ENCODE results near the gene GCDH. TPM values are rescaled to one million over a fixed set of nuclear protein-coding genes. Genes with fewer than 3 reads are reported as not detected.
A peak's percentile ranks its signal among the peaks of the same experiment; 100 is the strongest.

GCDH gene
- total and polyA plus RNA-seq, 2 of the 8 experiments (the other 6 are each of a cell fraction or from before 2014, with no cell fraction given) = 67.3 to 89.4 TPM

- peaks cover 9% of the 10 kb centered on the region for H3K79me1 ChIP-seq (ENCODE audit: low read depth, low read length)
- FAIRE-seq (no peak), DNase-seq (ENCODE audit: low read depth in 1 of 2, low spot score in 2 of 2) (peak in 1 of 2 experiments; percentile 77)
- no peak overlapping the region for H2AK5ac ChIP-seq (ENCODE audit: low read depth, low read length)
- H3K36me3 ChIP-seq (ENCODE audit: control insufficient read depth in 2 of 4, insufficient read depth in 4 of 4, low read length in 3 of 4) = peaks cover 12 to 32% (median 24%) of the 10 kb centered on the region in 4 experiments
- ChIA-PET POLR2A (ENCODE audit: partially characterized antibody) (interaction anchor here (0.7 to 3.3 kb wide), 28 partner anchors 9 to 256 kb away, joined by 3 to 71 read pairs (median 5); partner anchors contain the start of genes DHPS, DNASE2, GADD45GIP1 and GCDH), CTCF (ENCODE audit: partially characterized antibody) (interaction anchor here (0.6 to 2.1 kb wide), 5 partner anchors 25 to 1424 kb away, joined by 3 to 9 read pairs (median 3); no protein-coding TSS in a partner anchor)
- H3K4ac ChIP-seq (replicated peaks; ENCODE audit: insufficient read length, low read depth, low read length) = peak overlapping the region; percentile 88
- H2BK15ac ChIP-seq (ENCODE audit: low read length) = peak overlapping the region; percentile 95; the same call in 1 of the 2 replicates
- H3K27me3 ChIP-seq (replicated peaks in 1 of 4; ENCODE audit: control insufficient read depth in 3 of 4, extremely low read depth in 1 of 4, insufficient read depth in 3 of 4, low read length in 3 of 4) = no peaks in the 10 kb centered on the region
- peak overlapping the region; percentile 86 for H4K91ac ChIP-seq (replicated peaks; ENCODE audit: insufficient read length, low read length)
- H2BK20ac ChIP-seq (ENCODE audit: low read length) = 0 out of 2 replicates have a peak overlapping the region, but pooled peaks have one; percentile 61
- H4K20me1 ChIP-seq (replicated peaks in 1 of 2; ENCODE audit: control insufficient read depth in 1 of 2, insufficient read depth in 2 of 2, low read length in 2 of 2) = peaks cover 9 to 20% of the 10 kb centered on the region in 2 experiments
- H4K8ac ChIP-seq (ENCODE audit: extremely low read depth, insufficient read depth, low read length) = peak overlapping the region; percentile 92; the same call in 1 of the 2 replicates
- H3K4me3 ChIP-seq (ENCODE audit: extremely low read depth in 1 of 4, insufficient read depth in 2 of 4, low read depth in 3 of 4, low read length in 4 of 4) = peak overlapping the region; percentile 68 to 97 (median 93); a peak in 7 of 8 replicates
- H2AFZ ChIP-seq (ENCODE audit: low read length) = no peak overlapping the region
- H3K4me1 ChIP-seq (replicated peaks in 1 of 4; ENCODE audit: control insufficient read depth in 3 of 4, insufficient read depth in 4 of 4, low read length in 3 of 4) = peaks cover 0 to 25% (median 14%) of the 10 kb centered on the region in 4 experiments; a peak in 6 of 7 replicates
- peaks cover 23 to 38% of the 10 kb centered on the region in 2 experiments for H3K79me2 ChIP-seq (ENCODE audit: control insufficient read depth in 1 of 2, insufficient read depth in 2 of 2, low read length in 2 of 2)
- H3K18ac ChIP-seq (ENCODE audit: extremely low read depth, low read length) = peak overlapping the region; percentile 90
- H3K56ac ChIP-seq (replicated peaks; ENCODE audit: insufficient read length, low read depth, low read length) = peak overlapping the region; percentile 63
- peak overlapping the region; percentile 29; the same call in 1 of the 2 replicates for H3K27ac ChIP-seq (ENCODE audit: low read depth, low read length)
- H4K5ac ChIP-seq (ENCODE audit: insufficient read length, low read depth, low read length) = peak overlapping the region; percentile 63
- H3K4me2 ChIP-seq (ENCODE audit: insufficient read depth in 1 of 2, low read depth in 2 of 2, low read length in 2 of 2) = peak overlapping the region; percentile 87 to 90
- peak overlapping the region; percentile 9 for H2BK120ac ChIP-seq (replicated peaks; ENCODE audit: low read depth, low read length)
- peak overlapping the region; percentile 78 for H2BK5ac ChIP-seq (ENCODE audit: low read depth, low read length)
- no peak overlapping the region for H3K23ac ChIP-seq (ENCODE audit: insufficient read length)
- H3K9ac ChIP-seq (replicated peaks in 1 of 4; ENCODE audit: extremely low read depth in 1 of 4, low read depth in 3 of 4, low read length in 3 of 4) = peak overlapping the region in 3 of 4 experiments; percentile 14 to 29 (median 27); a peak in 4 of 7 replicates
- no peaks in the 10 kb centered on the region for H3K9me3 ChIP-seq (ENCODE audit: insufficient read depth in 2 of 2, low read depth in 1 of 2, low read length in 1 of 2)
- H3K23me2 ChIP-seq (ENCODE audit: low read depth, low read length) = peaks cover 18% of the 10 kb centered on the region; the same call in 1 of the 2 replicates
- H3K14ac ChIP-seq (ENCODE audit: insufficient read length) = no peak overlapping the region
- 22% methylated on average over 23 of the region's 23 CpGs; no CpG with 5 or more reads in 1 of the 2 experiments for WGBS, 2 experiments (ENCODE audit: extremely low coverage in 1 of 2, insufficient coverage in 1 of 2, insufficient read length in 1 of 2, insufficient replicate concordance in 2 of 2, low coverage in 1 of 2, low lambda C conversion rate in 2 of 2, missing lambda C conversion rate in 1 of 2)
- peak overlapping the region; percentile 89; the same call in 1 of the 2 replicates for H2BK12ac ChIP-seq (ENCODE audit: low read depth, low read length)
- TF ChIP-seq CREB1 (IDR thresholded peaks at IDR 0.05) = peak; percentile 36; the same call in 1 of the 2 replicates
These were observed 46.4 kb downstream of the GCDH start for GRCh38 chr19:12937093-12937926.
